HepG2 (cell line): Measurements from ENCODE around the gene INTS14. TPM values are rescaled to one million over a fixed set of nuclear protein-coding genes. Genes with fewer than 3 reads are reported as not detected.

Experiments
- ATAC-seq: fragments of 200-7000 bp; cut with Tn5 transposase; 3 replicates; pipeline ENCODE4 v1.9.1; 2020; ENCODE audit warnings: mild to moderate bottlenecking, moderate library complexity
- BruUV-seq: library from RNA; stranded (reverse); fragments of 400-500 nt; replicated peaks from 2 replicates; lab custom pipeline; 2021; lab: Mats Ljungman, UMichigan
- CTCF ChIA-PET: fragments of 300-600 bp; formaldehyde crosslinking; extraction: SDS; loops from one replicate; lab custom pipeline; 2021; ENCODE audit warnings: low total read pairs, inconsistent platforms, low intra/inter-chr PET ratio; lab: Yijun Ruan, JAX
- POLR2A ChIA-PET: fragments of 350-600 bp; sonication (Branson Sonifier 250); formaldehyde crosslinking; loops from one replicate; lab custom pipeline; 2020; ENCODE audit warnings: antibody characterized with exemption, inconsistent platforms; lab: Yijun Ruan, JAX
- DNase-seq: peaks from one replicate; pipeline ENCODE4 v3.0.0-alpha.2; 2015; ENCODE audit warnings: low spot score
- FAIRE-seq: peaks from 3 replicates; lab custom pipeline; 2011; peaks lifted over from hg19 to GRCh38; lab: Jason Lieb, UNC
- H2AFZ ChIP-seq: one replicate; pipeline ENCODE4 v1.6.1; 2011; ENCODE audit warnings: low read length, inconsistent platforms
- H3K27ac ChIP-seq: fragments of 300-600 bp; 3 replicates; pipeline ENCODE4 v1.8.0; 2011; ENCODE audit warnings: mixed run types, mild to moderate bottlenecking, mixed read lengths, low read length, inconsistent platforms; ENCODE audit not compliant: insufficient read depth; ENCODE audit errors: extremely low read length
- H3K27me3 ChIP-seq, 2 experiments: fragments of 200-600 bp in 1 of 2; 2 replicates in 1 of 2; 3 replicates in 1 of 2; pipeline versions ENCODE4 v1.6.0 to v1.8.0; 2011; ENCODE audit warnings: low read length in 2 of 2, mild to moderate bottlenecking in 2 of 2, moderate library complexity in 2 of 2, inconsistent platforms in 1 of 2; ENCODE audit not compliant: insufficient read depth in 2 of 2, control insufficient read depth in 1 of 2
- H3K36me3 ChIP-seq, 2 experiments: fragments of 200-600 bp in 1 of 2; replicated peaks in 1 of 2; 2 replicates in 1 of 2; 3 replicates in 1 of 2; pipeline versions ENCODE4 v1.5.1 to v1.8.0; 2011; ENCODE audit warnings: low read length in 2 of 2, inconsistent platforms in 1 of 2; ENCODE audit not compliant: insufficient read depth in 2 of 2, control insufficient read depth in 1 of 2
- H3K4me1 ChIP-seq: 2 replicates; pipeline ENCODE4 v1.5.1; 2012; ENCODE audit warnings: low read length, inconsistent platforms; ENCODE audit not compliant: insufficient read depth
- H3K4me2 ChIP-seq: 2 replicates; pipeline ENCODE4 v1.6.0; 2011; ENCODE audit warnings: low read depth, low read length, inconsistent platforms
- H3K4me3 ChIP-seq, 3 experiments: fragments of 200-600 bp in 1 of 3; sonication (generic), shearing (Covaris generic) in 1 of 3; replicated peaks in 1 of 3; 2 replicates each; pipeline ENCODE4 v1.5.1; 2011 to 2016; ENCODE audit warnings: low read length in 3 of 3, inconsistent platforms in 2 of 3, low read depth in 2 of 3, mild to moderate bottlenecking in 2 of 3, control low read depth in 1 of 3, mixed read lengths in 1 of 3; ENCODE audit not compliant: insufficient read depth in 1 of 3
- H3K79me2 ChIP-seq: one replicate; pipeline ENCODE4 v1.6.1; 2011; ENCODE audit warnings: low read length, inconsistent platforms; ENCODE audit not compliant: insufficient read depth
- H3K9ac ChIP-seq: 2 replicates; pipeline ENCODE4 v1.6.0; 2011; ENCODE audit warnings: mild to moderate bottlenecking, low read depth, low read length, inconsistent platforms; ENCODE audit not compliant: insufficient read depth
- H3K9me3 ChIP-seq: 2 replicates; pipeline ENCODE4 v1.5.1; 2012; ENCODE audit warnings: mild to moderate bottlenecking, low read length
- H4K20me1 ChIP-seq: 2 replicates; pipeline ENCODE4 v1.6.0; 2011; ENCODE audit warnings: inconsistent platforms, mild to moderate bottlenecking, low read length, moderate library complexity; ENCODE audit not compliant: insufficient read depth
- DMAP1 ChIP-seq: IDR thresholded peaks from 2 replicates; pipeline ENCODE4 v1.6.1; 2016
- GABPB1 ChIP-seq: IDR thresholded peaks from 2 replicates; pipeline ENCODE4 v1.6.1; 2016; ENCODE audit warnings: mild to moderate bottlenecking, missing genetic modification reagents, moderate library complexity, missing compliant biosample characterization
- IRX3 ChIP-seq: sonication (generic); formaldehyde crosslinking; IDR thresholded peaks from 2 replicates; pipeline ENCODE4 v1.8.1; 2023; ENCODE audit warnings: mild to moderate bottlenecking, low read depth, missing genetic modification reagents, borderline replicate concordance
- MAF1 ChIP-seq: sonication (generic); formaldehyde crosslinking; IDR thresholded peaks from 2 replicates; pipeline ENCODE4 v1.5.0; 2020; ENCODE audit warnings: missing genetic modification reagents, borderline replicate concordance
- MTA1 ChIP-seq: sonication (generic); formaldehyde crosslinking; IDR thresholded peaks from 2 replicates; pipeline ENCODE4 v1.4.0; 2020; ENCODE audit warnings: missing genetic modification reagents, mild to moderate bottlenecking, borderline replicate concordance
- RARA ChIP-seq: IDR thresholded peaks from 2 replicates; pipeline ENCODE4 v1.6.1; 2016; ENCODE audit warnings: missing genetic modification reagents, missing compliant biosample characterization
- RARG ChIP-seq: sonication (generic); formaldehyde crosslinking; IDR thresholded peaks from 2 replicates; pipeline ENCODE4 v1.4.0; 2020; ENCODE audit warnings: low read depth, mild to moderate bottlenecking, missing genetic modification reagents
- RFXAP ChIP-seq: sonication (generic); formaldehyde crosslinking; IDR thresholded peaks from 2 replicates; pipeline ENCODE4 v1.4.0; 2020; ENCODE audit warnings: missing genetic modification reagents, borderline replicate concordance
- TP53 ChIP-seq: sonication (generic); formaldehyde crosslinking; conservative IDR thresholded peaks from 2 replicates; pipeline ENCODE4 v1.4.0; 2020; ENCODE audit warnings: missing genetic modification reagents
- ZBTB38 ChIP-seq: sonication (generic); formaldehyde crosslinking; IDR thresholded peaks from 2 replicates; pipeline ENCODE4 v1.5.1; 2020; ENCODE audit warnings: mild to moderate bottlenecking, missing genetic modification reagents
- ZKSCAN5 ChIP-seq: sonication (generic); formaldehyde crosslinking; IDR thresholded peaks from 2 replicates; pipeline ENCODE4 v1.5.1; 2020; ENCODE audit warnings: mild to moderate bottlenecking, missing genetic modification reagents
- ZMYM3 ChIP-seq: sonication (generic); formaldehyde crosslinking; IDR thresholded peaks from 2 replicates; pipeline ENCODE4 v1.5.1; 2020; ENCODE audit warnings: mild to moderate bottlenecking, missing genetic modification reagents
- ZNF138 ChIP-seq: sonication (generic); formaldehyde crosslinking; IDR thresholded peaks from 2 replicates; pipeline ENCODE4 v1.5.0; 2020; ENCODE audit warnings: mild to moderate bottlenecking, low read depth, missing genetic modification reagents
- ZNF326 ChIP-seq: sonication (generic); formaldehyde crosslinking; IDR thresholded peaks from 2 replicates; pipeline ENCODE4 v1.4.0; 2020; ENCODE audit warnings: missing genetic modification reagents, borderline replicate concordance
- WGBS: methylation state at CpG from one replicate; pipeline ENCODE4 v1.1.6; 2017; ENCODE audit warnings: low lambda C conversion rate; 5-methylcytosine and 5-hydroxymethylcytosine counted together
- in situ Hi-C: cut with HindIII; loops from 2 replicates; pipeline ENCODE4 v1.10.0; 2017; ENCODE audit warnings: low pct_unique_long_range_greater_than_20kb; ENCODE audit not compliant: extremely low pct_ligation_motif_present
- intact Hi-C: fragments of 100-400 bp; cut with micrococcal nuclease; formaldehyde crosslinking; loops from one replicate; pipeline ENCODE4 v1.10.0; 2022; ENCODE audit not compliant: unreplicated experiment
- polyA plus RNA-seq, 8 experiments: library from polyadenylated mRNA; depleted of rRNA in 3 of 8; stranded (reverse) in 7 of 8; unstranded in 1 of 8; fragments of >200 nt; fragmentation: Illumina TruSeq in 4 of 8; extraction: Trizol in 4 of 8; gene quantifications; 2 replicates each; pipeline versions ENCODE4 v1.2.1 to v1.2.3, GENCODE V29; 2011 to 2016; ENCODE audit warnings: low read depth in 4 of 8, missing spikeins in 1 of 8, mixed read lengths in 1 of 8; ENCODE audit not compliant: insufficient read depth in 1 of 8
- total RNA-seq, 5 experiments: library from RNA; depleted of rRNA; stranded (reverse); fragments of >200 nt; fragmentation: Illumina TruSeq; extraction: Trizol; gene quantifications; 2 replicates each; pipeline ENCODE4 v1.2.3, GENCODE V29; 2016; ENCODE audit warnings: low read depth in 1 of 5
- TF ChIP-seq, protein P1 (sequence below): fragments of 450-650 bp; IDR thresholded peaks from 2 replicates; pipeline ENCODE4 v1.6.1; 2016
- TF ChIP-seq, protein P2 (sequence below): sonication (generic); formaldehyde crosslinking; IDR thresholded peaks from 2 replicates; pipeline ENCODE4 v1.8.0; 2022; ENCODE audit warnings: missing genetic modification reagents, mild to moderate bottlenecking, inconsistent platforms, borderline replicate concordance
- TF ChIP-seq, protein P3 (sequence below): IDR thresholded peaks from 2 replicates; pipeline ENCODE4 v1.6.1; 2012; ENCODE audit warnings: low read depth, low read length, improper control_type of control experiment
- TF ChIP-seq, protein P4 (sequence below): IDR thresholded peaks from 2 replicates; pipeline ENCODE4 v1.6.1; 2018; ENCODE audit warnings: missing genetic modification reagents

INTS14 gene
- total and polyA plus RNA-seq, 2 of the 13 experiments (the other 11 are each of a cell fraction or from before 2014, with no cell fraction given): 41.4 to 52.0 TPM

DNA sequence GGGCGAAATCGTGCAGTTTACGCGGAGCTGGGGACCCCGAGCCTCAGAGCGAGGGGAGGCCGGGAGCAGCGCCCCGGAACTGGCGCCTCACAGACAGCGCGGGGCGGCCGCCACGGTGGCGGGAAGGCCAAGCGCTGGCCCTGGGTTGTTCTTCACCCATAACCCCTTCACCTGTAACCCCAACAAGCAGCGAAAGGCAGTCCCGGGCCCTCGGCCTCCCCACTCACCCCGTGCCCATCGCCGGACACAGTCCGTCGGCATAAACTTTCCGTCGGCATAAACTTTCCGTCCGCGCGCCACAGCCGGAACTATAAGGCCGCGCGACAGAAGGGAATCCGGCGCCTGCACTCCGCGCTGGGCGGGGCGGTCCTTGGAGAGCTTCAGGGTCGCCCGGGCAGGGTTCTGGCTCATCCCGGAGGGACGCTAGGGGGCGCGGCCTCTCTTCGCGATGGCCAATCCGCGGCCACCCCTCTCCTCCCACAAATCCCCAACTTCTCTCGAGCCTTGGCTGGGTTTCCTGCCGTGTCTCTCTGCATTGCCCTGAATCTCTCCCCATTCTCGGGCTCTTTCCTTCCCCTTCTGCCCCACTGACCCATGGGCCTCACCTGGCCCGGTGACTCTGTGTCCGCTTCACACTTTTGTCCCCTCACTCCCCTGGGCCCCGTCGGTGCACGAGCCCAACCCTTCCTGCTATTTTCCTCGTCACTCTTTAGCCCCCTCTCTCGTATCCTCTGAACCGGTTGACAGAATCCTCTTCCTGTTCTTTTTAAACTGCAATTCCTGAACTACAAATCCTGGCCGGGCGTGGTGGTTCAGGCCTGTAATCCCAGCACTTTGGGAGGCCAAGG is at the start of gene INTS14 (continued):
- TF ChIP-seq GABPB1: peak; percentile 99
- no peak for TF ChIP-seq ZKSCAN5 (CRISPR knock-in tag)
- TF ChIP-seq, protein P1, sequence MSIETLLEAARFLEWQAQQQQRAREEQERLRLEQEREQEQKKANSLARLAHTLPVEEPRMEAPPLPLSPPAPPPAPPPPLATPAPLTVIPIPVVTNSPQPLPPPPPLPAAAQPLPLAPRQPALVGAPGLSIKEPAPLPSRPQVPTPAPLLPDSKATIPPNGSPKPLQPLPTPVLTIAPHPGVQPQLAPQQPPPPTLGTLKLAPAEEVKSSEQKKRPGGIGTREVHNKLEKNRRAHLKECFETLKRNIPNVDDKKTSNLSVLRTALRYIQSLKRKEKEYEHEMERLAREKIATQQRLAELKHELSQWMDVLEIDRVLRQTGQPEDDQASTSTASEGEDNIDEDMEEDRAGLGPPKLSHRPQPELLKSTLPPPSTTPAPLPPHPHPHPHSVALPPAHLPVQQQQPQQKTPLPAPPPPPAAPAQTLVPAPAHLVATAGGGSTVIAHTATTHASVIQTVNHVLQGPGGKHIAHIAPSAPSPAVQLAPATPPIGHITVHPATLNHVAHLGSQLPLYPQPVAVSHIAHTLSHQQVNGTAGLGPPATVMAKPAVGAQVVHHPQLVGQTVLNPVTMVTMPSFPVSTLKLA: no peak
- TF ChIP-seq RFXAP: peak; percentile 92
- TF ChIP-seq, protein P2, sequence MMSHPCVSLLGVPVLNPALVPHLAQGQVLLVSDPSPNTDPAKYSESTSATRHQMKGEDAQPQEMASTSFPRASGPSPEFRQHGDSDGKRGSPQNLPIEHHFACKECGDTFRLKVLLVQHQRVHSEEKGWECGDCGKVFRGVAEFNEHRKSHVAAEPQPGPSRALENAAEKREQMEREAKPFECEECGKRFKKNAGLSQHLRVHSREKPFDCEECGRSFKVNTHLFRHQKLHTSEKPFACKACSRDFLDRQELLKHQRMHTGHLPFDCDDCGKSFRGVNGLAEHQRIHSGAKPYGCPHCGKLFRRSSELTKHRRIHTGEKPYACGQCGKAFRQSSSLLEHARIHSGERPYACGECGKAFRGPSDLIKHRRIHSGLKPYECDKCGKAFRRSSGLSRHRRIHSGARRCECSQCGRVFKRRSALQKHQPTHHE (CRISPR knock-in tag): peak; percentile 78; the same call in 1 of the 2 replicates

DNA sequence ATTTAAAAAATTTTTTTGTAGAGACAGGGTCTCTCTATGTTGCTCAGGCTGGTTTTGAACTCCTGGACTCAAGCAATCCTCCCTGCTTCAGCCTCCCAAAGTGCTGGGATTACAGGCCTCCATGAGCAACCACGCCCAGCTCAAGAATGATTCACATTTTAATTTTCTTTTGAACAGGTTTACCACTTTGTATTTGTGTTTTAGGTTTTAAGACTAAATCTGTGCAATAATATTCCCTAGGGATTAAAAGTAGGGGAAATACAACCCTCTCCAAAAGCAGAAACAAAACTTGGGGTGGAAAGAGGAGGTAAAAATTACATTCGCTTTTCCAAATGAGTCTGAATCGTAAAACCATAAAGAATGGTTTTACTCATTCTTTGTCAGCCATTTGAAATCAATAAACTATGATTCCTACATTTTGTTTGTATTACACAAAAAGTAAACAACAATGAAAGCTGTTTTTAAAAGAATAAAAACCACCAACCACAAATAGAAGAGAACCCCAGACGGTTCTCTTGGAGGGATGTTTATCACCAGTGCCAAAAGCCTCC is 48.6 kb upstream of the INTS14 start:
- in situ Hi-C loops: no loop called here
- Histone ChIP-seq H3K9ac (no peak overlapping the region), H3K9me3 (no peaks in the 10 kb centered on the region), H3K36me3 (peaks cover 3 to 22% of the 10 kb centered on the region in 2 experiments; a peak in 3 of 5 replicates), H3K27ac (no peak overlapping the region), H3K79me2 (no peaks in the 10 kb centered on the region), H4K20me1 (no peaks in the 10 kb centered on the region), H3K4me1 (no peaks in the 10 kb centered on the region), H3K4me3 (no peak overlapping the region), H2AFZ (no peak overlapping the region), H3K4me2 (no peak overlapping the region), H3K27me3 (no peaks in the 10 kb centered on the region; a peak in 1 of 5 replicates)
- ATAC-seq (no peak), DNase-seq (no peak), FAIRE-seq (no peak)
- 97% methylated on average over 4 of the region's 4 CpGs for WGBS
- ChIA-PET CTCF (no interaction called here), POLR2A (no interaction called here)
- BruUV-seq: no TSS peak
- intact Hi-C loops: no loop called here
- TF ChIP-seq RARG (CRISPR knock-in tag) (no peak), TP53 (no peak), DMAP1 (CRISPR knock-in tag) (no peak), ZBTB38 (CRISPR knock-in tag) (no peak), RARA (CRISPR knock-in tag) (no peak), MTA1 (CRISPR knock-in tag) (no peak), MAF1 (no peak), IRX3 (CRISPR knock-in tag) (no peak), ZMYM3 (no peak), ZNF138 (CRISPR knock-in tag) (no peak), ZNF326 (CRISPR knock-in tag) (no peak)
- TF ChIP-seq, protein P3, sequence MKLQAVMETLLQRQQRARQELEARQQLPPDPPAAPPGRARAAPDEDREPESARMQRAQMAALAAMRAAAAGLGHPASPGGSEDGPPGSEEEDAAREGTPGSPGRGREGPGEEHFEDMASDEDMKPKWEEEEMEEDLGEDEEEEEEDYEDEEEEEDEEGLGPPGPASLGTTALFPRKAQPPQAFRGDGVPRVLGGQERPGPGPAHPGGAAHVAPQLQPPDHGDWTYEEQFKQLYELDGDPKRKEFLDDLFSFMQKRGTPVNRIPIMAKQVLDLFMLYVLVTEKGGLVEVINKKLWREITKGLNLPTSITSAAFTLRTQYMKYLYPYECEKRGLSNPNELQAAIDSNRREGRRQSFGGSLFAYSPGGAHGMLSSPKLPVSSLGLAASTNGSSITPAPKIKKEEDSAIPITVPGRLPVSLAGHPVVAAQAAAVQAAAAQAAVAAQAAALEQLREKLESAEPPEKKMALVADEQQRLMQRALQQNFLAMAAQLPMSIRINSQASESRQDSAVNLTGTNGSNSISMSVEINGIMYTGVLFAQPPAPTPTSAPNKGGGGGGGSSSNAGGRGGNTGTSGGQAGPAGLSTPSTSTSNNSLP: no peak
- TF ChIP-seq, protein P4, sequence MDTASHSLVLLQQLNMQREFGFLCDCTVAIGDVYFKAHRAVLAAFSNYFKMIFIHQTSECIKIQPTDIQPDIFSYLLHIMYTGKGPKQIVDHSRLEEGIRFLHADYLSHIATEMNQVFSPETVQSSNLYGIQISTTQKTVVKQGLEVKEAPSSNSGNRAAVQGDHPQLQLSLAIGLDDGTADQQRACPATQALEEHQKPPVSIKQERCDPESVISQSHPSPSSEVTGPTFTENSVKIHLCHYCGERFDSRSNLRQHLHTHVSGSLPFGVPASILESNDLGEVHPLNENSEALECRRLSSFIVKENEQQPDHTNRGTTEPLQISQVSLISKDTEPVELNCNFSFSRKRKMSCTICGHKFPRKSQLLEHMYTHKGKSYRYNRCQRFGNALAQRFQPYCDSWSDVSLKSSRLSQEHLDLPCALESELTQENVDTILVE (CRISPR knock-in tag): no peak
